Brain pericyte (primary cell): ENCODE data around the gene UIMC1.
A peak's percentile ranks its signal among the peaks of the same experiment; 100 is the strongest.
"Not testable (repeated sequence)": the region's sequence is repeated elsewhere in the genome, so short reads cannot be mapped to it uniquely, and the experiment has no call there.

Experiments
- DNase-seq: peaks from one replicate; pipeline ENCODE4 v3.0.0-alpha.2; 2012; ENCODE audit warnings: low read depth, low spot score

UIMC1 gene

DNA sequence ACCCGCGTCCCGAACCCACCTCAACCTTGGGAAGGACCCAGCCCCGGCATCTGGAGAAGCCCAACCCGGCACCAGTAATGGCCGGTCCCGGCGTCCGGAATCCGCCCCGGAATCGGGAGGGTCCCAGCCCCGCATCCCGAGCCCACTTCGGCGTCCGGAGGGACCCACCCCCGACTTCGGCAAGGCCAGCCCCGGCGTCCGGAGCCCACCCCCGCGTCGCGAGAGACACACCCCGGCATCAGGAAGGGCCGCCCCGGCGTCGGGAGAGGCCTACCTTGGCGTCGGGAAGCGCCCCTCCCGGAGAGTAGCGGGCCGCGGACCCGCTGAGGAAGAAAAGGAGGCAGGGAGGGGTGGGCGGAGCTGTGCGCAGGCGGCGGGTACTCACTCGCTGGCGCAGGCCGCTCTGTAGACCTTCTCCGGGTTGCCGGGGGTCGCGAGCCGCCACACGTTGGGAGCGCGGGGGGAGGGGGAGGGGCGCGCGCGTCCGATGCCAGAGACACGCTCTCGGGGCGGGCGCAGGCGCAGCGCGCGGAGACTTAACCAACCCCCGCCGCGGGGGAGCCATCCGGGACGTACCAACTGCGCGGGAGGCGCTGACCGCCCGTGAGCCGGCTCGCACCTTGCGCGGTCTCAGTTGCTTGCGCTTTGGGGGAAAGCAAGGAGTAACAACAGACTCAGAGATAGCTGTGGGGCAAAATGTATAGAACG lies at the start of gene UIMC1:
UIMC1 (minus strand) TSS at position 515 of the 708 bp plus-strand sequence. CDS start 24,164 bp downstream, outside the sequence.
- peak; percentile 81 for DNase-seq

DNA sequence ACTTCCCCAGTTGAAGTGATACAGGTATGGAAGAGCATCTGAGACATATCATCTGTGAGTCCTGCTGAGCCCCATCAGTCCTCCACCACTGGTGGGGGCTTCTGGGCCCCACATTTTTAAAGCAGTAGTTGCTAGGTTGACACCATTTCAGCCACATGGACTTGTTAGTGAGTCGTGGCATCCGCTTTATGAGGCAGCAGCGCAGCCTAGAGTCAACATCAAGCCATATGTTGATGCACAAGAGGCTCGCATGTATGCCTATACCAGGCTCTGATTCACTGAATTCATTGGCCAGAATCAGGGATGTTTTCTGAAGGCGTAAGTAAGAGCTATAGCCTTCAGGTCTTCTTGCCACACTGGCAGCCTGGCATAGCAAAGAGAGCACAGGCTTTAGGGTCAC lies 42.7 kb upstream of the UIMC1 start:
- DNase-seq = no peak

GRCh38 chr5:177048531-177048930 lies 42.0 kb upstream of the UIMC1 start:
- not testable (repeated sequence) for DNase-seq

DNA sequence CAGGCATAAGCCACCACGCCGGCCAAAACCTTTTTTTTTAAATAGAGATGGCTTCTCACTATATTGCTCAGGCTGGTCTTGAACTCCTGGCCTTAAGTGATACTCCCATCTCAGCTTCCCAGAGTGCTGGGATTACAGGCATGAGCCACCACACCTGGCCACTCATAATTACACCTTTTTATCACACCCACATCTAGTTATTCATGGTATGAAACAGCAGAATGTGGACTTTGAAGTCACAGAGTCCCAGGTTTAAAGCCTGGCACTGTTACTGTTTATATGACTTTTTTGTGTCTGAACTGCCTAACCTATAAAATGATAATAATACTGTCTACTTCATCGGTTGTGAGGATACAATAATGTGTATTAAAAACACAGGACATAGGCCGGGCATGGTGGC lies 39.1 kb upstream of the UIMC1 start:
- DNase-seq = no peak

DNA sequence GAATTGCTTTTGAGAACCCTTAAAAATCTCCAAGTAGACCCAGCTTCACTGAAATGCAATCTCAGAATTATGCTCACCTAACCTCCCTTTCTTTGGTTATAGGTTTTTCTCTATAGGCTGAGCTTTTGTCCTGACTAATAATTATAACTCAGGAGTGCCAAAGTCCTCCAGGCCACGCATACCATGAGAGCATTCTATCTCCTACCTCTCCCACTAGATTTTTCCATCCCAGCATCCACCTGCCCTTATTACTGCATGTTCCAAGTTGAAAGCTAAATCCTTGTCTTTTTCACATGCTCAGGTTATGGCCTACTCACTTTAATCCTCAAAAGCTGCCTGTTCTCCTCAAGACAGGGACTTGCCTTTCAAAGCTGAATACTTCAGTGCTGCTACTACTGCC lies 38.1 kb upstream of the UIMC1 start:
- no peak for DNase-seq

DNA sequence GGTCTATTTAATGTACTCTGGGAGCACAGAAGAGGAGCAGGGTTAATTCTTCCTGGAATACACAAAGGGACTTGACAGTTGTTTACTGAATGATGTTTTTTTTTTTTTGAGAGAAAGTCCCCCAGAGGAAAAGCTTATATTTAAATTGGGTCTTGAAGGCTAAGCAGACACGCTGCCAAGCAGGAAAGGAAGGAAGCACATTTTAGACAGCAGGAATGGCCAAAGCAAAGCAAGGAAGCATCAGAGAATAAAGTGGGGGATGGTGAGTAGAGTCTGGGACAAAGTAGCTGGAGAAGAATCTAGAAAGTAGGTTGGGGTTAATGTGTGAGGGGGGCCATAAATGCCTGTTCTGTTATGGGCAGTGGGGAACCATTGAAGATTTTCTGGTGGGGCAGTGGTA lies 37.4 kb upstream of the UIMC1 start:
- DNase-seq = no peak

- DNase-seq = no peak
These were observed 36.5 kb upstream of the UIMC1 start for GRCh38 chr5:177043114-177043513.

DNA sequence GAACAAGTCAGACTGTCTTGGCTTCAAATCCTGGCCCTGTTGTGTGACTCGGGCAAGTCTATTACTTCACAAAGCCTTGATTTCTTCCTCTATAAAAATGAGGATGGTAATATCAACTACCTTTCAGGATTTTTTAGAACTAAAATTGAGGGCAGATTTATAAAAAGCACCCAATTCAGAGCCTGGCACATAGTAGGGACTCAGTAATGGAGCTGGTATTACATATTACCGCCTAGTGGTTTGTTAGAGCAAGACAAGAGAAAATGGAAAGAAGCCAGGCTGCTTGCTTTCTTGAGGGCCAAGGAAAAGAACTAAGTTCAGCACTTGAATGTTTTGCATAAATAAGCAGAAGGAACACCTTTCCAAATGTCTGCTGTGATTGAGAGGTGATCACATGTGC lies 35.4 kb upstream of the UIMC1 start:
- no peak for DNase-seq

DNA sequence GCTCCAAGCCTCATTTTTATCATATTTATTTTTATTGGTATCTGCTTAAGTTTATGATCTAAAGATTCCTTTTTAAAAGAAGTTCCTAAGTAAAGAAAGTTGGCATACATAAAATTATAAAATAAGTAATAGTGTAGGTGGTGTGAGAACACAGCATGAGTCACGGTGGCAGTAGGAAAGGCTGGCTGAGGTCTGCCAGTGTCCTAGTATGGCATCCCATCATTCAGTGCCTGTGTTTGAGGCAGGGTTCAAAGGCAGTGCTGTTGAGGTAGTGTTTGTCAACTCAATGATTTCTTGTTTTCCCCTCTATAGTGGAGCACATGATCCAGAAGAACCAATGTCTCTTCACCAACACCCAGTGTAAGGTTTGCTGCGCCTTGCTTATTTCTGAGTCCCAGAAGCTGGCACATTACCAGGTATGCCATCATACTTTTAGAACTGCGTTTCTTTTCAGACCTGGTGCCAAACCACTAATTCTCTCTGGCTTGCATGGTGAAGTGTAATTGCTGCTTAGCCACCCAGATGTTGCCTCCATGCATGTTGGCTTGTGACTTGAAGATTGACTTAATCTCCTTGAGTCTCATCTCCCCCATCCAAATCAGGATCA lies 34.3 kb upstream of the UIMC1 start:
- no peak for DNase-seq

DNA sequence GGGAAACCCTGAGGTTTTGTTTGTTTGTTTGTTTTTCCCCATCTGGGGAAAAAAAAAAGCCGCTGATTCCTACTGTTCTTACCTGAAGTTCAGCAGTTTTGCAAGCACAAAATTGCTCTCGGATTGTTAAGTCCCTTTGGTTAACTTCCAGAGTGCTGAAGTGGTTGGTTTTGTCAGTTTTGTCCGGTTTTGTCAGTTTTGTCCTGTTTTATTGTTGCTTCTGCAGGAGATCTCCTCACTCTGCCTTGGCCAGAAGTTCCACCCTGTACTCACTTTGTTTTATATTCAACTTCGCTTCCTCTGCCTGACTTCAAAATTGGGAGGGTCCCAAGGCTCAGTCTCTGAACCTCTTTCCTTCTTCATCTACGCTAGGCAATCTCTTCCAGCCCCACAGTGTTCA lies 30.3 kb upstream of the UIMC1 start:
- DNase-seq = no peak

DNA sequence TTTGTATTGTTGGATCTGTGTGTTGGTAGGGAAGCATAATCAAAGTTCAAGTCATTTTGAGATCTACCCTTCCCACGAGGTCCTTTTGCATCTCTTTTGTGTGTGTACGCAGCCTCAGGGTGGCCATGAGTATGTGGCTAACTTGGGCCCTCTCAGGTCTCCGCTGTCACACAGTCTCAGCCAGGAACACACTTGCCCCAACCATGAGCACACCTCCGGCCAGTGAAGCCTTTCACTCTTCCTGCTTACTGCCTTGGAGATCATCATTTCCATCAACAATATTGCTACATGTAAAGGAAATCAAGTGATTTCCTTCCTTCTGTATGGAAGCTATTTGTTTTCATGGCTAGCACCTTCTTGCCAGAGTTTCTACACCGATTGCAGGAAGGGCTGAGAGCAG lies 29.9 kb upstream of the UIMC1 start:
- DNase-seq = no peak

- peak; percentile 50 for DNase-seq
These were observed 29.4 kb upstream of the UIMC1 start for GRCh38 chr5:177035976-177036375.

- DNase-seq = no peak
These were observed 22.9 kb upstream of the UIMC1 start for GRCh38 chr5:177029498-177029897.

- no peak for DNase-seq
These were observed 21.1 kb upstream of the UIMC1 start for GRCh38 chr5:177027665-177028064.

GRCh38 chr5:177025101-177025601 lies 18.6 kb upstream of the UIMC1 start:
- no peak for DNase-seq

- DNase-seq = no peak
These were observed 18.0 kb upstream of the UIMC1 start for GRCh38 chr5:177024559-177024958.

- DNase-seq = no peak
These were observed 16.7 kb upstream of the UIMC1 start for GRCh38 chr5:177023303-177023664.

GRCh38 chr5:177022386-177023302 lies 16.1 kb upstream of the UIMC1 start, which contains the start of gene ZNF346:
TSS of gene ZNF346 (plus strand) at chr5:177022696. CDS start at chr5:177022739, 43 bp downstream.
- DNase-seq = peak; percentile 64

DNA sequence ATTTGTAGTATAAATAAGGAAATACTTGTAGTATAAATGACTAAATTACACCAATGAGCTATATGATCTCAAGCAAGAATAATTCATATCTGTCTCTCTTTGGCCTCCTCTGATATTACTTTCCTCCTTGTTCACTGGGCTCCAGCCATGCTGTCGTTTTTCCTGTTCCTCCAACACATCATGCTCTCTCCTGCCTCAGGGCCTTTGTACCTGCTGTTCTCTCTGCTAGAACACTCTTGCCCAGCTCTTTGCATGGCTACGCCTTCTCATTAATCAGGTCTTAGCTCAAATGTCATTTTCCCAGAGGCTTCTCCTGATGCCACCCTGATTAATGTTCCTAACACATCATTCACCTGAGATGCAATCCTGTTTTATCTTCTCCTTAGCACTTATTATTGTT lies 13.5 kb upstream of the UIMC1 start:
- no peak for DNase-seq

- DNase-seq = no peak
These were observed 11.8 kb upstream of the UIMC1 start for GRCh38 chr5:177018341-177018740.

DNA sequence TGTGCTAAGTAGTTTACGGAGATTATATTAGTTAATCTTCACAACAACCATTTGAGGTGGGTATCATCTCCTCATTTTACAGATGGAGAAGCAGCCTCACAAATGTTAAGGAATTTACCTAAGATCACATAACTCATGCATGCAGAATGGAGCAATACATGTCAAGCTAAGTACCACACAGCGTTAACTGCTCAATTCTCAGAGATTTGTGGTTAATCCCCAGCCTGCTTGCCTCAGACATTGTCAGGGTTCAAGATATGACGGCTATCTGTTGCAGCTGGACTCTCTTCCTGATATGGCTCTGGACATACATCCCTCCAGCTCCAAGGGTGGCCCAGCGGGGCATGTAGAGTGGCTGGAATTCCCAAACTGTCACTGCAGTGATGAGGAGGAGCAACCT lies 8.6 kb upstream of the UIMC1 start:
- no peak for DNase-seq

- no peak for DNase-seq
These were observed 3.6 kb upstream of the UIMC1 start for GRCh38 chr5:177010153-177010552.
